Measurements from ENCODE around the gene CATSPERE. TPM values are rescaled to one million over a fixed set of nuclear protein-coding genes. Genes with fewer than 3 reads are reported as not detected.

The CATSPERE gene
- total and polyA plus RNA-seq, 4 donors = 1.0 to 3.1 (median 1.6) TPM

DNA sequence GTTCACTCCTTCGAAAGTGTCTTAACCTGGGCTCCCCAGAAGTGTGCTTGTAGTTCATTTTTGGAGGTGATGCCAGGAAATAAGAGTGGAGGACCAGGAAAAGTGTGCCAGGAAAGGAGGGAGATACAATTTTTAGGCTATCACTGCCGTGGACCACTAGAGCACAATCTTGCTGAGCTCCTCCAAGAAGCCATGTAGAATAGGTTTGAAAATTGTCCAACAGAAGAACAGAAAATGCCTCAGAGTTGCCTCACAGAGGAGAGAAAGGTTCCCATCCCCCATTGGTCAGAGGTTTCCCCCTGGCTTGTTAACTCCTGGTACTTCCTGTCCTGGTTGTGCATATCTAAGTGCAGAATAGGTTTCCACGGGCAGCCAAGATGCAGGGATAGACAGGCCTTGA lies 41.6 kb downstream of the CATSPERE start:
- Histone ChIP-seq H3K4me3 (ENCODE audit: low read depth, low read length) (no peak overlapping the region), H3K36me3 (ENCODE audit: control insufficient read depth, insufficient read depth, low read length) (no peaks in the 10 kb centered on the region), H3K9me3 (ENCODE audit: control insufficient read depth, insufficient read depth, low read length) (peaks cover under 1% of the 10 kb centered on the region), H3K27ac (ENCODE audit: low read depth, low read length) (no peak overlapping the region), H3K4me1 (ENCODE audit: control insufficient read depth, insufficient read depth, low read length) (no peaks in the 10 kb centered on the region), H3K27me3 (ENCODE audit: control insufficient read depth, insufficient read depth, low read length) (no peaks in the 10 kb centered on the region)
- no peak for DNase-seq (ENCODE audit: low read depth in 4 of 6, low spot score in 6 of 6)
- 68% methylated on average over 2 of the region's 3 CpGs for WGBS (ENCODE audit: insufficient coverage)

- H3K27me3 ChIP-seq (ENCODE audit: control insufficient read depth, insufficient read depth, low read length) = no peaks in the 10 kb centered on the region
- no peak overlapping the region for H3K27ac ChIP-seq (ENCODE audit: low read depth, low read length)
- H3K4me1 ChIP-seq (ENCODE audit: control insufficient read depth, insufficient read depth, low read length) = no peaks in the 10 kb centered on the region
- H3K9me3 ChIP-seq (ENCODE audit: control insufficient read depth, insufficient read depth, low read length) = peaks cover 2% of the 10 kb centered on the region
- no peak for DNase-seq (ENCODE audit: low read depth in 4 of 6, low spot score in 6 of 6)
- H3K36me3 ChIP-seq (ENCODE audit: control insufficient read depth, insufficient read depth, low read length) = no peaks in the 10 kb centered on the region
- WGBS (ENCODE audit: insufficient coverage) = 100% methylated on average over 5 of the region's 5 CpGs
- no peak overlapping the region for H3K4me3 ChIP-seq (ENCODE audit: low read depth, low read length)
Observed at GRCh38 chr1:244513493-244513892, 52.4 kb downstream of the CATSPERE start.

DNA sequence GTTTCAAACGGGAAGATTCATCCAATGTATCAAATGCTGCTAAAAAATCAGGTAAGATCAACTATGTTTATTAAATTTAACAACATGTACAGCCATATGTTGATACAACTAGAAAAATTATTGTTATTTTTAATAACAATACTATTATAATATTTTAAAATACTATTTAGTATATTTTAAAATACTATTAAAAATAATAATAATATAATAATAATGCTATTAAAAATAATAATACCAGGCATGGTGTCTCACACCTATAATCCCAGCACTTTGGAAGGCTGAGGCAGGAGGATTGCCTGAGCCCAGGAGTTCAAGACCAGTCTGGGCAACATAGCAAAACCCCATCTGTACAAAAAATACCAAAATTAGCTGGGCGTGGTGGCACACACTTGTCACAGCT lies 54.6 kb downstream of the CATSPERE start:
- Histone ChIP-seq H3K9me3 (ENCODE audit: control insufficient read depth, insufficient read depth, low read length) (peaks cover 2% of the 10 kb centered on the region), H3K4me3 (ENCODE audit: low read depth, low read length) (no peak overlapping the region), H3K4me1 (ENCODE audit: control insufficient read depth, insufficient read depth, low read length) (no peaks in the 10 kb centered on the region), H3K36me3 (ENCODE audit: control insufficient read depth, insufficient read depth, low read length) (no peaks in the 10 kb centered on the region), H3K27ac (ENCODE audit: low read depth, low read length) (no peak overlapping the region), H3K27me3 (ENCODE audit: control insufficient read depth, insufficient read depth, low read length) (no peaks in the 10 kb centered on the region)
- no peak for DNase-seq (ENCODE audit: low read depth in 4 of 6, low spot score in 6 of 6)
- WGBS (ENCODE audit: insufficient coverage) = 80% methylated on average over 1 of the region's 2 CpGs

DNA sequence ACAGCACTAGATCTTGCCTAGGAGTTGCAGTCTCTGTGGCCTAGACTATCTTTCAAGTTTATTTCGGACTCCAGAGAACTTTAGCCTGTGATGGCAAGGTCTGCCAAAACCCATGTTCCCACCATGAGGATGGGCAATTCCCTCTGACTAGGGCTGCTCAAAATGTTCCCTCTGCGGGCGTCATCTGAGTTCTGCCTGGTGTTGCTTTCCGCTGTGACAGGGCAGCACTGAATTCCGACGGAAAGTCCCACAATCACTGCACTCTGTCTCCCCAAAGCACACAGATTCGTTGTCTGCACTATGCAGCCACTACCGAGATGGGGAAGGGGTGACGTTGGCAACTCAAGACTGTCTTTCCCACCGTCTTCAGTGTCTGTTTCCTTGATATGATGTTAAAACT lies 75.2 kb downstream of the CATSPERE start:
- Histone ChIP-seq H3K4me1 (ENCODE audit: control insufficient read depth, insufficient read depth, low read length) (no peaks in the 10 kb centered on the region), H3K36me3 (ENCODE audit: control insufficient read depth, insufficient read depth, low read length) (no peaks in the 10 kb centered on the region), H3K4me3 (ENCODE audit: low read depth, low read length) (no peak overlapping the region), H3K27ac (ENCODE audit: low read depth, low read length) (no peak overlapping the region), H3K9me3 (ENCODE audit: control insufficient read depth, insufficient read depth, low read length) (no peaks in the 10 kb centered on the region), H3K27me3 (ENCODE audit: control insufficient read depth, insufficient read depth, low read length) (no peaks in the 10 kb centered on the region)
- 49% methylated on average over 8 of the region's 10 CpGs for WGBS (ENCODE audit: insufficient coverage)
- DNase-seq (ENCODE audit: low read depth in 4 of 6, low spot score in 6 of 6) = no peak

DNA sequence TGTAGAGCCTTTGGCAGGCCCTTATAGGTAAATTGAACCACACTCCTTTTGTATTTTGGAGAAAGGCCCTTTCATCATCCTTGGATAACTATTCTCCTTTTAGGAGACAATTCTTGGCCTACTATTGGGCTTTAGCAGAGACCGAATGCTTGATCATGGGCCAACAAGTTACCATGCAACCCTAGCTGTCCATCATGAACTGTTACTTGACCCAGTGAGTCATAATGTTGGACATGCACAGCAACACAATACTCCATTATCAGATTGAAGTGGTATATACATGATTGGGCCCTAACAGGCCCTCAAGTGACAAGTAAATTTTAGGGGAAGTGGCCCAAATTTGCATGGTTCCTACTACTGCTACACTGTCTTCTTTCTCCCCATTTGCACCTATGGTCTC lies 84.4 kb downstream of the CATSPERE start:
- H3K9me3 ChIP-seq (ENCODE audit: control insufficient read depth, insufficient read depth, low read length) = peaks cover 11% of the 10 kb centered on the region
- no peak overlapping the region for H3K4me3 ChIP-seq (ENCODE audit: low read depth, low read length)
- H3K27ac ChIP-seq (ENCODE audit: low read depth, low read length) = no peak overlapping the region
- no peaks in the 10 kb centered on the region for H3K36me3 ChIP-seq (ENCODE audit: control insufficient read depth, insufficient read depth, low read length)
- H3K4me1 ChIP-seq (ENCODE audit: control insufficient read depth, insufficient read depth, low read length) = no peaks in the 10 kb centered on the region
- WGBS (ENCODE audit: insufficient coverage) = 100% methylated on average over 1 of the region's 1 CpG
- DNase-seq (ENCODE audit: low read depth in 4 of 6, low spot score in 6 of 6) = no peak
- H3K27me3 ChIP-seq (ENCODE audit: control insufficient read depth, insufficient read depth, low read length) = no peaks in the 10 kb centered on the region

GRCh38 chr1:244548558-244549115 lies 87.6 kb downstream of the CATSPERE start:
- WGBS (ENCODE audit: insufficient coverage) = 100% methylated on average over 1 of the region's 2 CpGs
- Histone ChIP-seq H3K4me1 (ENCODE audit: control insufficient read depth, insufficient read depth, low read length) (no peaks in the 10 kb centered on the region), H3K27ac (ENCODE audit: low read depth, low read length) (no peak overlapping the region)

GRCh38 chr1:244552336-244552735 lies 91.3 kb downstream of the CATSPERE start:
- WGBS (ENCODE audit: insufficient coverage) = 93% methylated on average over 5 of the region's 6 CpGs

More at GRCh38 chr1:244548558-244549115, 87.6 kb downstream of the CATSPERE start:
- H3K4me3 ChIP-seq (ENCODE audit: low read depth, low read length) = no peak overlapping the region
- H3K27me3 ChIP-seq (ENCODE audit: control insufficient read depth, insufficient read depth, low read length) = no peaks in the 10 kb centered on the region
- no peaks in the 10 kb centered on the region for H3K36me3 ChIP-seq (ENCODE audit: control insufficient read depth, insufficient read depth, low read length)
- H3K9me3 ChIP-seq (ENCODE audit: control insufficient read depth, insufficient read depth, low read length) = peaks cover 11% of the 10 kb centered on the region
- DNase-seq (ENCODE audit: low read depth in 4 of 6, low spot score in 6 of 6) = no peak

GRCh38 chr1:244556263-244556662 lies 95.2 kb downstream of the CATSPERE start:
- no peak overlapping the region for H3K27ac ChIP-seq (ENCODE audit: low read depth, low read length)
- no CpG with 5 or more reads among the region's 1 CpG for WGBS (ENCODE audit: insufficient coverage)
- DNase-seq (ENCODE audit: low read depth in 4 of 6, low spot score in 6 of 6) = no peak
- peaks cover 7% of the 10 kb centered on the region for H3K9me3 ChIP-seq (ENCODE audit: control insufficient read depth, insufficient read depth, low read length)
- H3K36me3 ChIP-seq (ENCODE audit: control insufficient read depth, insufficient read depth, low read length) = no peaks in the 10 kb centered on the region
- no peak overlapping the region for H3K4me3 ChIP-seq (ENCODE audit: low read depth, low read length)
- H3K4me1 ChIP-seq (ENCODE audit: control insufficient read depth, insufficient read depth, low read length) = no peaks in the 10 kb centered on the region
- no peaks in the 10 kb centered on the region for H3K27me3 ChIP-seq (ENCODE audit: control insufficient read depth, insufficient read depth, low read length)

More at GRCh38 chr1:244552336-244552735, 91.3 kb downstream of the CATSPERE start:
- Histone ChIP-seq H3K36me3 (ENCODE audit: control insufficient read depth, insufficient read depth, low read length) (no peaks in the 10 kb centered on the region), H3K4me3 (ENCODE audit: low read depth, low read length) (no peak overlapping the region), H3K27me3 (ENCODE audit: control insufficient read depth, insufficient read depth, low read length) (no peaks in the 10 kb centered on the region), H3K27ac (ENCODE audit: low read depth, low read length) (no peak overlapping the region), H3K9me3 (ENCODE audit: control insufficient read depth, insufficient read depth, low read length) (peaks cover 4% of the 10 kb centered on the region), H3K4me1 (ENCODE audit: control insufficient read depth, insufficient read depth, low read length) (no peaks in the 10 kb centered on the region)
- peak in 1 of 6 donors; percentile 4 for DNase-seq (ENCODE audit: low read depth in 4 of 6, low spot score in 6 of 6)

DNA sequence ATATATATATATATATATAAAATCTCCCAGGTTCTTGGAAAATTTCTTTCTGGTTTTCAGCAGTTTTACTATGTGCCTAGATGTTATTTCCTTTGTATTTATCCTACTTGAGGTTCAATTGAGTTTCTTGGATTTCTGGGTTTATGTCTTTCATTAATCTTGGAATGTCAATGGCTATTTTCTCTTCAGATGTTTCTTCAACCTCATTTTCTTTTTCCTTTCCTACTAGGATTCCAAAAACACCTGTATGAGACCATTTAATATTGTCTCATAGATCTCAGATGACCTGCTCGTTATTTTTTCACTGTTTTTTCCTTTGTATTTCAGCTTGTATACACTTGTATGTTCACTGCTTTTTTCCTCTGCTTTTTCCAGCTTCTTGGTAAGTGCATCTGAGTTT lies 96.5 kb downstream of the CATSPERE start:
- Histone ChIP-seq H3K27ac (ENCODE audit: low read depth, low read length) (no peak overlapping the region), H3K9me3 (ENCODE audit: control insufficient read depth, insufficient read depth, low read length) (peaks cover 7% of the 10 kb centered on the region), H3K4me1 (ENCODE audit: control insufficient read depth, insufficient read depth, low read length) (no peaks in the 10 kb centered on the region), H3K4me3 (ENCODE audit: low read depth, low read length) (no peak overlapping the region), H3K36me3 (ENCODE audit: control insufficient read depth, insufficient read depth, low read length) (no peaks in the 10 kb centered on the region), H3K27me3 (ENCODE audit: control insufficient read depth, insufficient read depth, low read length) (no peaks in the 10 kb centered on the region)
- no peak for DNase-seq (ENCODE audit: low read depth in 4 of 6, low spot score in 6 of 6)
- 100% methylated on average over 1 of the region's 1 CpG for WGBS (ENCODE audit: insufficient coverage)

DNA sequence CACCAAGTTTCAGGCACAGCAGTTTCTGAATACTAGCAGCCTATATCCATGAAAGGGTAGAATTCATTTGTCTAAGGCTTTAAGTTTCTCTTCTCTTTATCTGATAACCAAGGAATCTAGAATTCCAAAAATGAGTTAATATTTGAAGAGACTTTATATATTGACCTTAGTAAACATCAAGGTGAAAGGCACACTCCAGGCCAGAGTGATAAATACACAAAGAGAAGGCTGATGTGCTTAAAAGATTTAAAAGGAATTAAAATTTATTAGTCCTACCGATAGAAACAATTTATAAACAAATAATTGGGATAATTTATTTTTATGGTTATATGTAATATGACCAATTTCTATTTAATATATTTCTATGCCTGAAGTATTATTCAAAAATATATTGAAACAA lies 98.5 kb downstream of the CATSPERE start:
- H3K27ac ChIP-seq (ENCODE audit: low read depth, low read length) = no peak overlapping the region
- H3K36me3 ChIP-seq (ENCODE audit: control insufficient read depth, insufficient read depth, low read length) = no peaks in the 10 kb centered on the region
- H3K4me1 ChIP-seq (ENCODE audit: control insufficient read depth, insufficient read depth, low read length) = no peaks in the 10 kb centered on the region
- peaks cover 8% of the 10 kb centered on the region for H3K9me3 ChIP-seq (ENCODE audit: control insufficient read depth, insufficient read depth, low read length)
- H3K4me3 ChIP-seq (ENCODE audit: low read depth, low read length) = no peak overlapping the region
- H3K27me3 ChIP-seq (ENCODE audit: control insufficient read depth, insufficient read depth, low read length) = no peaks in the 10 kb centered on the region
- WGBS (ENCODE audit: insufficient coverage) = no CpG with 5 or more reads among the region's 1 CpG
- DNase-seq (ENCODE audit: low read depth in 4 of 6, low spot score in 6 of 6) = no peak
